Activated B cell treated with CpG ODN at 0.5 μM for 24 hours (primary cell): ENCODE results near the gene TRABD2B. TPM values are rescaled to one million over a fixed set of nuclear protein-coding genes. Genes with fewer than 3 reads are reported as not detected.

ENCODE experiments used
- ATAC-seq: fragments of 200-7000 bp; cut with Tn5 transposase; one replicate; pipeline ENCODE4 v1.10.0; 2021; ENCODE audit warnings: low read depth, mild to moderate bottlenecking, moderate library complexity
- CTCF ChIA-PET: fragments of 350-600 bp; sonication (Branson Sonifier 250); formaldehyde crosslinking; loops from one replicate; lab custom pipeline; 2021; ENCODE audit warnings: antibody characterized with exemption; lab: Charles Lee
- POLR2A ChIA-PET: fragments of 350-600 bp; sonication (Branson Sonifier 250); formaldehyde crosslinking; loops from one replicate; lab custom pipeline; 2021; ENCODE audit warnings: antibody characterized with exemption; lab: Charles Lee
- DNase-seq: peaks from one replicate; pipeline ENCODE4 v3.0.0; 2022
- H3K27ac Mint-ChIP-seq: one replicate; pipeline ENCODE4 v1.8.0; 2020; ENCODE audit warnings: mixed read lengths
- H3K27me3 Mint-ChIP-seq: one replicate; pipeline ENCODE4 v1.8.0; 2021; ENCODE audit warnings: mixed read lengths
- H3K36me3 Mint-ChIP-seq: one replicate; pipeline ENCODE4 v1.8.0; 2021; ENCODE audit warnings: low read depth, mixed read lengths
- H3K4me1 Mint-ChIP-seq: one replicate; pipeline ENCODE4 v1.8.0; 2021; ENCODE audit warnings: mixed read lengths
- H3K4me3 Mint-ChIP-seq: one replicate; pipeline ENCODE4 v1.8.0; 2020; ENCODE audit warnings: mild to moderate bottlenecking, mixed read lengths
- H3K9me3 Mint-ChIP-seq: one replicate; pipeline ENCODE4 v1.8.0; 2020; ENCODE audit warnings: mixed read lengths
- CTCF ChIP-seq: fragments of 200-600 bp; IDR thresholded peaks from one replicate; pipeline ENCODE4 v1.8.0; 2022; ENCODE audit warnings: antibody characterized with exemption, mild to moderate bottlenecking
- intact Hi-C: fragments of 100-400 bp; cut with micrococcal nuclease; formaldehyde crosslinking; loops from one replicate; pipeline ENCODE4 v1.15.1; 2024
- total RNA-seq: library from RNA; stranded (reverse); gene quantifications from 2 replicates; pipeline ENCODE4 v1.2.3, GENCODE V29; 2022

TRABD2B gene
- total RNA-seq, 1 donor from 2014 or later: not detected

GRCh38 chr1:47841356-47841755 is 155.8 kb downstream of the TRABD2B start:
- Mint-ChIP-seq H3K36me3 (no peaks in the 10 kb centered on the region), H3K27me3 (peaks cover 6% of the 10 kb centered on the region), H3K9me3 (no peaks in the 10 kb centered on the region), H3K27ac (no peak overlapping the region), H3K4me3 (no peak overlapping the region), H3K4me1 (no peaks in the 10 kb centered on the region)
- ChIA-PET POLR2A (no interaction called here), CTCF (no interaction called here)
- no peak for TF ChIP-seq CTCF
- no peak for DNase-seq
- ATAC-seq: no peak
- intact Hi-C loops: no loop called here

GRCh38 chr1:47840393-47841190 is 156.6 kb downstream of the TRABD2B start:
- intact Hi-C loops: no loop called here

GRCh38 chr1:47839433-47839760 is 157.8 kb downstream of the TRABD2B start:
- Mint-ChIP-seq H3K9me3 (peaks cover 6% of the 10 kb centered on the region), H3K4me1 (no peaks in the 10 kb centered on the region), H3K27me3 (peaks cover 6% of the 10 kb centered on the region), H3K27ac (no peak overlapping the region), H3K36me3 (no peaks in the 10 kb centered on the region), H3K4me3 (no peak overlapping the region)
- no peak for TF ChIP-seq CTCF
- DNase-seq (no peak), ATAC-seq (no peak)
- POLR2A ChIA-PET: no interaction called here
- intact Hi-C loops: no loop called here
- CTCF ChIA-PET: no interaction called here

More at GRCh38 chr1:47840393-47841190, 156.6 kb downstream of the TRABD2B start:
- no peaks in the 10 kb centered on the region for H3K4me1 Mint-ChIP-seq
- no peaks in the 10 kb centered on the region for H3K36me3 Mint-ChIP-seq
- ChIA-PET POLR2A (no interaction called here), CTCF (no interaction called here)
- H3K4me3 Mint-ChIP-seq: no peak overlapping the region
- no peak overlapping the region for H3K27ac Mint-ChIP-seq
- peaks cover 6% of the 10 kb centered on the region for H3K27me3 Mint-ChIP-seq
- no peak for TF ChIP-seq CTCF
- peaks cover under 1% of the 10 kb centered on the region for H3K9me3 Mint-ChIP-seq
- DNase-seq (no peak), ATAC-seq (no peak)

GRCh38 chr1:47838562-47839432 is 158.4 kb downstream of the TRABD2B start:
- ATAC-seq: no peak
- intact Hi-C loops: no loop called here
- H3K4me3 Mint-ChIP-seq: no peak overlapping the region
- no peaks in the 10 kb centered on the region for H3K4me1 Mint-ChIP-seq
- ChIA-PET POLR2A (no interaction called here), CTCF (no interaction called here)
- peaks cover 6% of the 10 kb centered on the region for H3K27me3 Mint-ChIP-seq
- peaks cover 6% of the 10 kb centered on the region for H3K9me3 Mint-ChIP-seq
- H3K36me3 Mint-ChIP-seq: no peaks in the 10 kb centered on the region
- TF ChIP-seq CTCF: no peak
- DNase-seq: no peak
- no peak overlapping the region for H3K27ac Mint-ChIP-seq

- intact Hi-C loops: no loop called here
- H3K4me1 Mint-ChIP-seq: no peaks in the 10 kb centered on the region
- no peak overlapping the region for H3K4me3 Mint-ChIP-seq
- ChIA-PET CTCF (no interaction called here), POLR2A (no interaction called here)
- H3K9me3 Mint-ChIP-seq: peaks cover 6% of the 10 kb centered on the region
- no peak for DNase-seq
- no peak for ATAC-seq
- no peak for TF ChIP-seq CTCF
- no peak overlapping the region for H3K27ac Mint-ChIP-seq
- H3K27me3 Mint-ChIP-seq: peaks cover 4% of the 10 kb centered on the region
- no peaks in the 10 kb centered on the region for H3K36me3 Mint-ChIP-seq
Measured at GRCh38 chr1:47837866-47838561, 159.2 kb downstream of the TRABD2B start.
